MCF 10A (cell line): ENCODE measurements around the gene CFAP68. TPM values are rescaled to one million over a fixed set of nuclear protein-coding genes. Genes with fewer than 3 reads are reported as not detected.
"Not testable (repeated sequence)": the region's sequence is repeated elsewhere in the genome, so short reads cannot be mapped to it uniquely, and the experiment has no call there.

Experiments
- BruUV-seq: library from RNA; stranded (reverse); fragments of 400-500 nt; replicated peaks from 2 replicates; lab custom pipeline; 2021; lab: Mats Ljungman, UMichigan
- CTCF ChIA-PET: fragments of 300-600 bp; sonication (Branson Sonifier 250); formaldehyde crosslinking; extraction: SDS; loops from one replicate; lab custom pipeline; 2021; ENCODE audit warnings: antibody characterized with exemption, inconsistent platforms; lab: Yijun Ruan, JAX
- POLR2A ChIA-PET: fragments of 300-600, 350-650 bp; sonication (Branson Sonifier 250); formaldehyde crosslinking; extraction: SDS; loops from one replicate; lab custom pipeline; 2020; ENCODE audit warnings: antibody characterized with exemption, inconsistent platforms; lab: Yijun Ruan, JAX
- DNase-seq: peaks from one replicate; pipeline ENCODE4 v3.0.0-alpha.2; 2018; ENCODE audit not compliant: unreplicated experiment
- H3K27ac Mint-ChIP-seq: one replicate; pipeline ENCODE4 v1.8.0; 2022; ENCODE audit warnings: mild to moderate bottlenecking, low read depth, mixed read lengths; ENCODE audit not compliant: unreplicated experiment
- H3K27me3 Mint-ChIP-seq: one replicate; pipeline ENCODE4 v1.8.0; 2022; ENCODE audit warnings: mixed read lengths; ENCODE audit not compliant: insufficient read depth, unreplicated experiment
- H3K36me3 Mint-ChIP-seq: one replicate; pipeline ENCODE4 v1.8.0; 2022; ENCODE audit warnings: mild to moderate bottlenecking, moderate library complexity, mixed read lengths; ENCODE audit not compliant: insufficient read depth, unreplicated experiment
- H3K4me1 Mint-ChIP-seq: one replicate; pipeline ENCODE4 v1.8.0; 2022; ENCODE audit warnings: mixed read lengths; ENCODE audit not compliant: insufficient read depth, unreplicated experiment
- H3K4me3 Mint-ChIP-seq: one replicate; pipeline ENCODE4 v1.8.0; 2022; ENCODE audit warnings: mild to moderate bottlenecking, moderate library complexity, mixed read lengths; ENCODE audit not compliant: unreplicated experiment
- H3K9me3 Mint-ChIP-seq: one replicate; pipeline ENCODE4 v1.8.0; 2022; ENCODE audit warnings: mixed read lengths; ENCODE audit not compliant: unreplicated experiment
- CTCF ChIP-seq: fragments of 200-600 bp; IDR thresholded peaks from one replicate; pipeline ENCODE4 v1.8.0; 2022; ENCODE audit warnings: antibody characterized with exemption, mild to moderate bottlenecking; ENCODE audit not compliant: unreplicated experiment
- intact Hi-C: fragments of 100-400 bp; cut with micrococcal nuclease; formaldehyde crosslinking; loops from 2 replicates; pipeline ENCODE4 v1.14.1; 2022
- total RNA-seq: library from RNA; stranded (reverse); gene quantifications from 2 replicates; pipeline ENCODE4 v1.2.3, GENCODE V29; 2022

The CFAP68 gene
- total RNA-seq, 1 experiment from 2014 or later = 33.6 TPM

- peaks cover 6% of the 10 kb centered on the region for H3K4me1 Mint-ChIP-seq
- no peaks in the 10 kb centered on the region for H3K9me3 Mint-ChIP-seq
- H3K27me3 Mint-ChIP-seq = no peaks in the 10 kb centered on the region
- no peak for TF ChIP-seq CTCF
- DNase-seq = no peak
- peak overlapping the region; percentile 95 for H3K4me3 Mint-ChIP-seq
- POLR2A ChIA-PET = interaction anchor here (0.7 to 5.0 kb wide), 14 partner anchors 9 to 146 kb away, joined by 3 to 41 read pairs (median 6); partner anchors contain the start of genes ALG9, C11orf52, CRYAB and DLAT
- BruUV-seq = TSS peak; percentile 87
- H3K27ac Mint-ChIP-seq = peak overlapping the region; percentile 97
- intact Hi-C loops = loop anchor here (1.0 to 10.0 kb wide), 9 partner anchors 39 to 285 kb away; partner anchors contain the start of genes C11orf52, DLAT, IL18 and NKAPD1
- CTCF ChIA-PET = interaction anchor here (0.8 to 5.1 kb wide), 5 partner anchors 9 to 102 kb away, joined by 3 to 22 read pairs (median 5); partner anchors contain the start of gene ALG9
- H3K36me3 Mint-ChIP-seq = peaks cover 36% of the 10 kb centered on the region
Measured at GRCh38 chr11:111879637-111879960, 258 bp downstream of the CFAP68 start.

- no peak for DNase-seq
- H3K27me3 Mint-ChIP-seq = no peaks in the 10 kb centered on the region
- no peak for TF ChIP-seq CTCF
- BruUV-seq = no TSS peak
- POLR2A ChIA-PET = interaction anchor here (0.7 to 5.0 kb wide), 4 partner anchors 30 to 96 kb away, joined by 3 to 41 read pairs (median 12); partner anchors contain the start of genes C11orf52, CRYAB and HSPB2
- intact Hi-C loops = no loop called here
- no peak overlapping the region for H3K4me3 Mint-ChIP-seq
- no peak overlapping the region for H3K27ac Mint-ChIP-seq
- no peaks in the 10 kb centered on the region for H3K9me3 Mint-ChIP-seq
- CTCF ChIA-PET = interaction anchor here (1.0 to 5.1 kb wide), 5 partner anchors 20 to 99 kb away, joined by 3 to 22 read pairs (median 3); no protein-coding TSS in a partner anchor
- H3K4me1 Mint-ChIP-seq = peaks cover 6% of the 10 kb centered on the region
- H3K36me3 Mint-ChIP-seq = peaks cover 37% of the 10 kb centered on the region
Measured at GRCh38 chr11:111882202-111882601, 2.9 kb downstream of the CFAP68 start.

GRCh38 chr11:111885053-111885452 lies 5.7 kb downstream of the CFAP68 start:
- DNase-seq, H3K27me3 Mint-ChIP-seq, BruUV-seq, intact Hi-C loops, H3K9me3 Mint-ChIP-seq, H3K4me3 Mint-ChIP-seq, H3K4me1 Mint-ChIP-seq: not testable (repeated sequence)
- Mint-ChIP-seq H3K36me3 (peaks cover 43% of the 10 kb centered on the region), H3K27ac (peak overlapping the region; percentile 8)
- CTCF ChIA-PET = interaction anchor here (0.5 to 1.5 kb wide), 3 partner anchors 34 to 97 kb away, joined by 3 to 6 read pairs (median 6); partner anchors contain the start of gene C11orf52
- POLR2A ChIA-PET = interaction anchor here (2.0 to 3.2 kb wide), 2 partner anchors 14 to 25 kb away, joined by 7 to 18 read pairs; partner anchors contain the start of genes ALG9 and CRYAB

GRCh38 chr11:111886032-111886431 lies 6.7 kb downstream of the CFAP68 start:
- H3K36me3 Mint-ChIP-seq = peaks cover 37% of the 10 kb centered on the region
- H3K4me1 Mint-ChIP-seq = no peaks in the 10 kb centered on the region
- ChIA-PET CTCF (interaction anchor here (1.2 to 1.5 kb wide), 2 partner anchors 33 to 96 kb away, joined by 6 read pairs; partner anchors contain the start of gene C11orf52), POLR2A (interaction anchor here (0.5 to 3.2 kb wide), 3 partner anchors 24 to 309 kb away, joined by 3 to 18 read pairs (median 6); partner anchors contain the start of gene CRYAB)
- H3K27ac Mint-ChIP-seq = no peak overlapping the region
- intact Hi-C loops = no loop called here
- no peak for TF ChIP-seq CTCF
- H3K9me3 Mint-ChIP-seq = no peaks in the 10 kb centered on the region
- no peak overlapping the region for H3K4me3 Mint-ChIP-seq
- no TSS peak for BruUV-seq
- DNase-seq = no peak
- no peaks in the 10 kb centered on the region for H3K27me3 Mint-ChIP-seq
